ENCODE data around the gene CDK12. TPM values are rescaled to one million over a fixed set of nuclear protein-coding genes. Genes with fewer than 3 reads are reported as not detected.
A peak's percentile ranks its signal among the peaks of the same experiment; 100 is the strongest.
"Not testable (repeated sequence)": the region's sequence is repeated elsewhere in the genome, so short reads cannot be mapped to it uniquely, and the experiment has no call there.

Gene CDK12
- total RNA-seq, 1 donor = 39.3 TPM

- no peak overlapping the region for H3K4me3 ChIP-seq (ENCODE audit: low read depth, low read length)
- no peak for DNase-seq (ENCODE audit: low read depth)
- TF ChIP-seq CTCF (IDR thresholded peaks at IDR 0.05; ENCODE audit: insufficient read depth, low read depth, low read length) = no peak
Measured at GRCh38 chr17:39538866-39539265, 77.6 kb downstream of the CDK12 start.

GRCh38 chr17:39540611-39541010 lies 79.3 kb downstream of the CDK12 start:
- TF ChIP-seq CTCF (IDR thresholded peaks at IDR 0.05; ENCODE audit: insufficient read depth, low read depth, low read length) = no peak

GRCh38 chr17:39541652-39542051 lies 80.4 kb downstream of the CDK12 start:
- DNase-seq (ENCODE audit: low read depth) = no peak
- no peak overlapping the region for H3K4me3 ChIP-seq (ENCODE audit: low read depth, low read length)
- no peak for TF ChIP-seq CTCF (IDR thresholded peaks at IDR 0.05; ENCODE audit: insufficient read depth, low read depth, low read length)

More at GRCh38 chr17:39540611-39541010, 79.3 kb downstream of the CDK12 start:
- DNase-seq (ENCODE audit: low read depth) = no peak
- no peak overlapping the region for H3K4me3 ChIP-seq (ENCODE audit: low read depth, low read length)

GRCh38 chr17:39543176-39543575 lies 81.9 kb downstream of the CDK12 start:
- no peak for TF ChIP-seq CTCF (IDR thresholded peaks at IDR 0.05; ENCODE audit: insufficient read depth, low read depth, low read length)
- no peak for DNase-seq (ENCODE audit: low read depth)
- H3K4me3 ChIP-seq (ENCODE audit: low read depth, low read length) = no peak overlapping the region

GRCh38 chr17:39543664-39544063 lies 82.4 kb downstream of the CDK12 start:
- no peak for DNase-seq (ENCODE audit: low read depth)

GRCh38 chr17:39544361-39544760 lies 83.1 kb downstream of the CDK12 start:
- not testable (repeated sequence) for DNase-seq (ENCODE audit: low read depth)

More at GRCh38 chr17:39543664-39544063, 82.4 kb downstream of the CDK12 start:
- H3K4me3 ChIP-seq (ENCODE audit: low read depth, low read length) = no peak overlapping the region
- no peak for TF ChIP-seq CTCF (IDR thresholded peaks at IDR 0.05; ENCODE audit: insufficient read depth, low read depth, low read length)

GRCh38 chr17:39547713-39548478 lies 86.6 kb downstream of the CDK12 start:
- peak; percentile 40 for DNase-seq (ENCODE audit: low read depth)
- peak; percentile 89 for TF ChIP-seq CTCF (IDR thresholded peaks at IDR 0.05; ENCODE audit: insufficient read depth, low read depth, low read length)
- H3K4me3 ChIP-seq (ENCODE audit: low read depth, low read length) = no peak overlapping the region

More at GRCh38 chr17:39544361-39544760, 83.1 kb downstream of the CDK12 start:
- not testable (repeated sequence) for H3K4me3 ChIP-seq (ENCODE audit: low read depth, low read length)

All from fibroblast of villous mesenchyme (primary cell).